ENCODE measurements around the gene MYO7B.

MYO7B gene

GRCh38 chr2:127611076-127611925, 75.8 kb downstream of the MYO7B start:
- DNase-seq: no peak

DNA sequence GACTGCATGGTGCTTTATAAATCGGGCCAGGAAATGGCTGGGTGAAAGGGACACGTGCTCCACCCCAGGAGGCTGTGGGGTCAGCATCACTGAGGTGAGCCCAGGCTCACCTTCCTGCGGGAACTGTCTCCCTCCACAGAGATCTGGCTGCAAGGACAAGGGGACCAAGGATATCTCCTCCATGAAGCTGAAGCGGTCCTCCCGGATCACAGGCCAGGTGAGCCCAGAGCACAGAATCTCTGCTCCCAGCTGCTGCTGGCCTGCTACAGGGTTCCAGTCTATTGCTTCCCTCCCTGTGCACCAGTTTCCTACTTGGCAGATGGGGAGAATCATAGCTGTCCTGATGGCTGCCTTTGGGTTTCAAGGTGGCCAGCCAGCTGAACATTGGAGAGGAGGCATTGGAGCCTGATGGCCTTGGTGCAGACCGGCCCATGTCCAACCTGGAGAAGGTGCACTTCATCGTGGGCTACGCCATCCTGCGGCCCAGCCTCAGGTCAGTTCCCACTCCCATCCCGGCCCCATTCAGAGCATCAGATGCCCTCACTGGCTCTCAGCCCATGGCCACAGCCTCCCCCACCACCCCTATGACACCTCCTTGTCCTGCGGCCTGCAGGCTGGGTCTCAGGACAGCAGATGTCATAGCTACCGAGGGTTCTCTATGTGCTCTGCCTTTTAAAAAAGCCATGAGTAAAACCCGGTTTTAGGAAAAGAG, 76.8 kb downstream of the MYO7B start:
- DNase-seq: no peak

DNA sequence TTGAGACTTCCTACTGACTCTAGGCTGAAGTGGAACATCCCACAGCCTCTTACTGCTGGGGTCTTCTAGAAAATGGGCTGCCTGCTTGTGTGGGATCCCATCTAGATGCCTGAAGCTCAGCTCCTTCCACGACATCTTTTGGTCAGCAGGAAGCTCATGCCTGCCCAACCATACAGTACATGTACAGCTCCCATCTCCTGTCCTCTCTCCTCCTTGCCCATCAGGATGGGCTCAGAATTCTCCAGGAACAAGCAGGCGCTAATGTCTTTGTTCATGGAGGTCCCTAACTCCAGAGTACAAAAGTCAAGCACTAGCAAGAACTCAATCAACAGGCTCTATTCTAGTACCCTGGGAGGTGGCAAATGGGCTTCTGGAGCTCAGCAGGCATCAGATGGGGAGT, 78.8 kb downstream of the MYO7B start:
- DNase-seq: no peak

GRCh38 chr2:127614731-127615130, 79.2 kb downstream of the MYO7B start:
- no peak for DNase-seq

- DNase-seq: no peak
Measured at GRCh38 chr2:127615511-127616166, 80.2 kb downstream of the MYO7B start.

GRCh38 chr2:127618551-127619202, 83.2 kb downstream of the MYO7B start:
- no peak for DNase-seq

DNA sequence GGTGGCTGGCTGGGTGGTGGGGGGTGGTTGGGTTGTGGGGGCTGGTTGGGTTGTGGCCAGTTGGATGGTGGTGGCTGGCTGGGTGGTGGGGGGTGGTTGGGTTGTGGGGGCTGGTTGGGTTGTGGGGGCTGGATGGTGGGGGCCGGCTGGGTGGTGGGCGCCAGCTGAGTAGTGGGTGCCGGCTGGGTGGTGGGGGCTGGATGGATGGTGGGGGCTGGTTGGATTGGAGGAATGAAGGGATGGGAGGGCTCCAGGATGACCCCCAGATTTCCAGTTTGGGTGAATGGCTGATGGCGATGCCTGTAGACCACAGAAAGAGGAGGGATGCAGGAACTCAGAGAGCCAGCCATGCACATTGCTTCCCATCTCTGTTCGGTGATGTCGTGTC, 83.7 kb downstream of the MYO7B start:
- no peak for DNase-seq

GRCh38 chr2:127619877-127620705, 84.6 kb downstream of the MYO7B start:
- DNase-seq: no peak

DNA sequence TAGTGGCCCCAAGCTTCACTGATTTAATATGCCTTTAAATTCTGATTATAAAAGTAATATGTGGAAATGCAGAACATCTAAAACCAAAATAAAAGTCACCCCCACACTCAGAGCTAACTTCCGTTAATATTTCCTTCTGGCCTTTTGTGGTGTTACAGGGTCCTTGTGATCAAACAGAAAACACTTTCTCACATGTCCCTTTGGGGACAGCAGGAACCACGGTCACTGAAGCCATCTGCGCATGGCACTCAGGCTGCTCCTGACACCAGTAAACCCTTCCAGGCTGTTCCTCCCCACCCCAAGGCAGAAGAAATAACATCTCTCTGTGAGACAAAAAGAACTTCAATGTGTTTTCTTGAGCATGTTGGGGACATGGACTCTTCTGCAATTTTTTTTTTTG, 85.4 kb downstream of the MYO7B start:
- no peak for DNase-seq

DNA sequence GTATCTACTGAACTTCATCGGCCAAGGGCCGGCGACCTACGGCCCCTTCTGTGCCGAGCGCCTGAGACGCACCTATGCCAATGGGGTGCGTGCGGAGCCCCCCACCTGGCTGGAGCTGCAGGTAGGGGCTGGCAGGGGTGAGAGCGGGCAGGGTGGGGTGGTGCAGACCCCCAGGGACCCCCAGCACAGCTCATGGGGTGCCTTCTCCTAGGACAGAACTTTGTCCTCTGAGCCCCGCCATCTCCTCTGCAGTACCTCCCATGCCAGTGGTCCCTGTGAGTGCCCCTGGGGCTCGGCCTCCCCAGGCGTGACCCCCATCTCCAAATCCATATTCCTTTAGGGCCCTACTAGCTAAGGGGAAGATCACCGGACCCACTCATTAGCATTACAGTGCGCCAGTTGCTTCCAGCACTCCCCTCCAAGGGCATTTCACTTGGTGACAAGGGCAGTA, 86.5 kb downstream of the MYO7B start:
- no peak for DNase-seq

DNA sequence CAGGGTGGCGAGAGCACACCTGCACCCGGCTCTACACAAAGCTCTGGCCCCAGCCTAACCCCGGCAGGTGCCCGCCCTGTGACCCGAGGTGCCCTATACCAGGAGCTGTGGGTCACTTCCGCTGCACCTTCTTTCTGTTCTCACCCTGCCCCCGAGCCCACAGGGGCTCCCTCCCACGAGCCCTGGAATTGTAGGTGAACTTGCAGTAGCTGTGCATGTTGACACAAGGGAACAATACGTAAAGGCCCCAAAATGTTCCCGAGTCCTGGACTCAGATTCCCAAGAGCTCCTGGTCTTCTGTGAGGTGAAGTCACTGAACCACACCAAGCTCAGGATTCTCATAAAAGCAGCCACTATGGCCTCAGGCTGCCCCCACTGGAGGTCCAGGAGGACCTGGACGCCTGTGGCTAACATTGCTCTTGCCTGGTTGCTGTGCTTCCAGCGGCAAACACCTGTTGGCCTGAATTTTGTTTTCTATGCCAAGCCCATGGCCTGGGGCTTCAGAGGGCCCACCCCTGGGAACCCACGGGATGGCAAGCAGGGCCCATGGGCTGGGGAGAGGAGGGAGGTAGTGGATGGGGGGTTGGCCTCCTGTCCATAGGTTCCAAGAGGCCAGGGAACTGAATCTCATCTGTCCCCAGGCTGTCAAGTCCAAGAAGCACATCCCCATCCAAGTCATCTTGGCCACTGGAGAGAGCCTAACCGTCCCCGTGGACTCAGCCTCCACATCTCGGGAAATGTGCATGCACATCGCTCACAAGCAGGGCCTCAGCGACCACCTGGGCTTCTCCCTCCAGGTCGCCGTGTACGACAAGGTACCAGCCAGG, 87.3 kb downstream of the MYO7B start:
- DNase-seq: no peak

GRCh38 chr2:127623388-127624319, 88.2 kb downstream of the MYO7B start:
- DNase-seq: no peak

GRCh38 chr2:127624320-127624755, 88.9 kb downstream of the MYO7B start:
- no peak for DNase-seq

DNA sequence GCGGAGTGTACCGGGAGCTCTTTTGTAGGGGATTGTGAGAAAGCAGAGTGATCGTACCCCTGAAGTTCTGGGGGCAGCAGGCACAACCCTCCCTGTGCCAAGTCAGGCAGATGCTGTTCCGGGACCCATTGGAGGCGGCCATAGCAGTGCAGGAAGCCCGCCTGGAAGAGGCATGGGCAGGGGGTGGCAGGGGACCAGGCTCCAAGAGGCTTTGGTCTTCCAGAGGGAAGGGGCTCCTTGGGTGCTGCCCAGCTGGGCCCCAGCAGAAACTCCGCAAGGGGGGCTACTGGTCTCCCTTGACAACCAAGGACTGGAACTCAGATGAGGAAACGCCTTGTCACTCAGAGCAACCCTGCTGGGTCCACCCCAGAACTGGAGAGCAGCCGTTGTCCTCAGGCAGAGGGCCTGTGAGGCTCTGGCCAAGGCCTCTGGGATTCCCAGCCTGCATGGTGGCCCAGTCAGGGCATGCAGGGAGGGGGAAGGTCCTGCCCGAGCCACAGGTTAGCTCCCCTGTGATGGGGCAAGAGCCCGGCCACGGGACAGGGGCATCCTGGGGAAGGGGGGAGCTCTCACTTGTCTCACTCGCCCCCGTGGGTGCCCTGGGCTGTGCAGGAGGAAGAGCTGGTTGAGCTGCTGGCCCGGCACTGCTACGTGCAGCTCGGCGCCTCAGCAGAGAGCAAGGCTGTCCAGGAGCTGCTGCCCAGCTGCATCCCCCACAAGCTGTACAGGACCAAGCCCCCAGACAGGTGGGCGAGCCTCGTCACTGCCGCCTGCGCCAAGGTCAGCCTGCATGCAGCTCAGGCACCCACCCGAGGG, 89.5 kb downstream of the MYO7B start:
- DNase-seq: no peak

DNA sequence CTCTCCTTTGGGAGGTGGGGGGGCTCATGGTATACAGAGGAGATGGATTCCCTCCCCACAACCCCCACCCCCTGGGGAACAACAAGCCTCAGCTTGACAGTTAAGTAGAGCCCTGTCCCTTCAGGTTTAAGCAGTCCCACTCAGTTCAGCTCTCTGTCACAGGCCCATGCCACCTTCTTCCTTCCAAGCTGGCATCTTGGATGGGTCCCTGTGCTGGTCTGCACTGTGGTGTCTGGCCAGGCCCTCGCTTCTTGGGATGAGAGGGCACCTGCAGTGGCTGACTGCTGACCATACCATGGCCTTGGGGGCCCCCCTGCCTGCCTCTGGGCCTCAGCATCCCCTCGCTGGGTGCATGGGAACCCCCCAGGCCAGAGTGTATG, 90.1 kb downstream of the MYO7B start:
- no peak for DNase-seq

- no peak for DNase-seq
Measured at GRCh38 chr2:127626175-127626574, 90.7 kb downstream of the MYO7B start.

GRCh38 chr2:127626917-127627739, 91.6 kb downstream of the MYO7B start:
- DNase-seq: no peak

Data from bone marrow (tissue), 2 donors.